ENCODE measurements around the gene CCL14. TPM values are rescaled to one million over a fixed set of nuclear protein-coding genes. Genes with fewer than 3 reads are reported as not detected.

Gene CCL14
- not detected in 5 replicates for total RNA-seq (2022; extraction: Qiagen RNA extraction)

DNA sequence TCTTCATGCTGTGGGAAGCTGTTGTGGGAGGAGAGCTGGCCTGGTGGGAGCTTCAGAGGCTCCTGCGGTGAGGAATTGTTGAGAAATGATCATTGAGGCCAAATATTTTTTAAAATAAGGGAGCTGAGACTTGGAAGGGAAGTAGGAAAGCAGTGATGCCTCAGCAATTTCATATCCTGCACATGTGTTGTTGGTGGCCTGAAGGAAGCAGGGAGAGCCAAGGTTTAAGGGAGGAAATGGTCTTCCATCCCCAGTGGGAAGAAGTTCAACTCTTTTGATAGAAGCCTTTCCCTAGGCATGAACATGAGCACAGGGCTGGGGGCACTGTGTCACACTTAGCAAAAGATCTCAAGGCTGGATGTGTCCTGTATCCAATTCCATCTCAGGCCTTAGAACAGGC is at the start of gene CCL14:
CCL14 (minus strand) TSS at position 87 of the 400 bp plus-strand sequence; CDS start at position 7, 80 bp downstream.

DNA sequence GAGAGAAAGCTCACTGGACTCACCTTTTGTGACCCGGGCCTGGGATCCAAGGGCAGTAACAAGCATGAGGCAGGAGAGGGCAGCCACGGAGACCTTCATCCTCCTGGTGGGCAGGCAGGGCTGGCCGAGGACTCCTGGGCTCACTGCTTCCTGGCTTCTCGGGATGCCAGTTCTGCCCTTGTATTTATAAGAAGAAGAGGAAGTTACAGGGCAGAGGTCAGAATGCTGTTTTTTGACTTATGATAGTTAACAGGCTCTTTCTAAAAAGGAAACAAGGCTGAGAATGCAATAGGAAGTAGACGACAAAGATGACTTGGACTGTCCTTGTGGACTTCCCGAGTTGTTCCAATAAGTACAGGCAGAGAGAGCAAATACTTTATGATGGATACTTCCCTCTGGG is 31.3 kb upstream of the CCL14 start, which contains the start of gene CCL23:
CCL23 (minus strand) TSS at position 174 of the 400 bp plus-strand sequence; CDS start at position 99, 75 bp downstream.

DNA sequence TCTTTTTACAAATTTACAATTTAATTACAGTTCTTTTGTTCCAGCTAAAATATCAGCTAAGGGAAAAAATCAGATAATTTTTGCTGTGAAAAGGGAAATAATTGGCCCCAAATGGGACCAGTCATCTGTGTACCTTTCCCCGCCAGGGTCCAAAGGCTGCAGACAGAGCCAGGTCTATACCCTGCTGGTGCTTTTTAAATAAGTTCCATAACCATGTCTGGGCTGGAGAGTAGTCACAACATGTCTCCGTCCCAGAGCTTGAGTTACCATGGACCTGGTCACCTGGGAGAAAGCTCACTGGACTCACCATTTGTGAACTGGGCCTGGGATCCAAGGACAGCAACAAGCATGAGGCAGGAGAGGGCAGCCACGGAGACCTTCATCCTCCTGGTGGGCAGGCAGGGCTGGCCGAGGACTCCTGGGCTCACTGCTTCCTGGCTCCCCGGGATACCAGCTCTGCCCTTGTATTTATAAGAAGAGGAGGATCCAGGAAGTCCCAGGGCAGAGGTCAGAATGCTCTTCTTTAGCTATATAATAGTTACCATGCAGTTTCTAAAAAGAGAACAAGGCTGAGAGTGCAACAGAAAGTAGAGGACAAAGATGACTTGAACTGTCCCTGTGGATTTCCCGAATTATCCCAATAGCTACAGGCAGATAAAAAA is 14.7 kb upstream of the CCL14 start, which contains the start of gene CCL15:
CCL15 (minus strand) TSS at position 444 of the 662 bp plus-strand sequence; CDS start at position 383, 61 bp downstream.

DNA sequence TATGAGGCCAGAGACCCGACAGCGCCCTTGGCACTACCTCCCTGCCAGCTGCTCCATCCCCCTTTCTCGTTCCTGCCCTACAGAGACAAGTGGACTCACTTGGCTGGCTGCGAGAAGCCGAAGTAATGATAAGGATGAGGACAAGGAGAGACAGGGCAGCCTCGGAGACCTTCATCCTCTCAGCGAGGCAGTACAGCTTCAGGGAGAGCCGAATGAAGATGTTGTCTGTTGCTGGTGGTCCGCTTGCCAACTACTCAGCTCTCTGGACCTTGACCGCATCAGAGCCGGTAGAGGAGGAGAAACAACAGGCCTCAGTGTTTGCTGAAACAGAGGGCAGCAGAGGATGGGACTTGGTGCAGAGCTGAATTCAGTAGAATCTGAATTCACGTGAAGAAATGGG is 5.3 kb downstream of the CCL14 start, which contains the start of gene CCL16:
CCL16 (minus strand) TSS at position 252 of the 400 bp plus-strand sequence; CDS start at position 175, 77 bp downstream.

DNA sequence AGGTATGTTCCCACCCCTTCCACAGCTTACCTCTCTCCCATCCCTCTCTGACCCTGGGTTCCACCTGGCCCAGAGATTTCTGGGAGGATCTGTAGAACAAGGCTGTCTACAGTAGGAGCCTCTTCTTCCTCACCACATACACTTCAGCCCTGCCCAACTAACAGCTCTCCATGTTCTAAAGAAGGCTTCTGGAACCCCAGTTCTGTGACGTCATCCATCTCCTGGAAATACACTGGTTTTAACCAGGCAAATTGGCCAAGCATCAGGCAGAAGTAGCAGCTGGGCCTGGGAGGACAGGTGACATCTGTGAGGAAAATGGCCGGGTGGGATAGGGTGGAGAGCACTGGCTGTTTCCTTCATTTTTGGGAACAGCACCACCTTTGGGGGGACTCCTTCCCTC is 43.0 kb downstream of the CCL14 start, which contains the start of gene LYZL6:
LYZL6 (minus strand) TSS at position 177 of the 400 bp plus-strand sequence. CDS start 4,357 bp downstream, outside the sequence.

Other genes starting within 250 kb of the CCL14 start
- 0.07 to 0.09 TPM (median 0.08 TPM) in 5 replicates for gene GAS2L2, start 233.5 kb downstream of the CCL14 start, total RNA-seq (2022; extraction: Qiagen RNA extraction)
- 0.12 to 0.53 TPM (median 0.26 TPM) in 5 replicates for gene C17orf50, start 225.8 kb downstream of the CCL14 start, total RNA-seq (2022; extraction: Qiagen RNA extraction)
- gene MMP28, start 191.1 kb downstream of the CCL14 start, total RNA-seq (2022; extraction: Qiagen RNA extraction): 4.9 to 8.4 TPM (median 7.1 TPM) in 5 replicates
- gene TAF15, start 177.2 kb downstream of the CCL14 start, total RNA-seq (2022; extraction: Qiagen RNA extraction): 190 to 214 TPM (median 208 TPM) in 5 replicates
- gene HEATR9, start 117.8 kb downstream of the CCL14 start, total RNA-seq (2022; extraction: Qiagen RNA extraction): not detected in 5 replicates
- 0.79 to 1.5 TPM (median 1.2 TPM) in 5 replicates for gene CCL5, start 106.4 kb downstream of the CCL14 start, total RNA-seq (2022; extraction: Qiagen RNA extraction)
- gene RDM1, start 56.0 kb downstream of the CCL14 start, total RNA-seq (2022; extraction: Qiagen RNA extraction): 2.6 to 3.9 TPM (median 3.4 TPM) in 5 replicates
- gene LYZL6, start 43.0 kb downstream of the CCL14 start, total RNA-seq (2022; extraction: Qiagen RNA extraction): not detected in 5 replicates
- not detected in 5 replicates for gene CCL16, start 5.2 kb downstream of the CCL14 start, total RNA-seq (2022; extraction: Qiagen RNA extraction)
- not detected in 5 replicates for gene CCL15, start 14.8 kb upstream of the CCL14 start, total RNA-seq (2022; extraction: Qiagen RNA extraction)
- gene CCL23, start 31.2 kb upstream of the CCL14 start, total RNA-seq (2022; extraction: Qiagen RNA extraction): not detected in 5 replicates
- not detected in 5 replicates for gene CCL18, start 77.5 kb upstream of the CCL14 start, total RNA-seq (2022; extraction: Qiagen RNA extraction)
- not detected in 5 replicates for gene CCL3, start 103.4 kb upstream of the CCL14 start, total RNA-seq (2022; extraction: Qiagen RNA extraction)
- gene CCL4, start 117.1 kb upstream of the CCL14 start, total RNA-seq (2022; extraction: Qiagen RNA extraction): 0.09 TPM in 1 of 5 replicates, not detected in the others
- 1.8 to 3.6 TPM (median 3.1 TPM) in 5 replicates for gene TBC1D3B, start 189.9 kb upstream of the CCL14 start, total RNA-seq (2022; extraction: Qiagen RNA extraction)
- not detected in 5 replicates for gene CCL3L1, start 210.0 kb upstream of the CCL14 start, total RNA-seq (2022; extraction: Qiagen RNA extraction)
- not detected in 5 replicates for gene CCL4L2, start 224.3 kb upstream of the CCL14 start, total RNA-seq (2022; extraction: Qiagen RNA extraction)